ENCODE results near the gene MAGEC1. TPM values are rescaled to one million over a fixed set of nuclear protein-coding genes. Genes with fewer than 3 reads are reported as not detected.

The MAGEC1 gene
- total RNA-seq, 1 donor from 2014 or later = not detected

Other genes with a start within 250 kb of the MAGEC1 start
- gene SPANXD, start 205.2 kb upstream of the MAGEC1 start, total RNA-seq = not detected
- gene MAGEC3, start 65.6 kb upstream of the MAGEC1 start, total RNA-seq = not detected

Data from esophagus mucosa (tissue), 1 donor.